Measurements from ENCODE around the gene WDR36.

WDR36 gene

GRCh38 chr5:111092062-111092853 lies at the start of gene WDR36:
TSS of gene WDR36 (plus strand) at chr5:111092348. CDS start at chr5:111092457, 109 bp downstream.
- peak; percentile 77 for DNase-seq

GRCh38 chr5:111043712-111044506 lies 48.2 kb upstream of the WDR36 start:
- no peak for DNase-seq

GRCh38 chr5:111058064-111058463 lies 34.1 kb upstream of the WDR36 start:
- DNase-seq: no peak

GRCh38 chr5:111060169-111060568 lies 32.0 kb upstream of the WDR36 start:
- DNase-seq: no peak

GRCh38 chr5:111061618-111062017 lies 30.5 kb upstream of the WDR36 start:
- no peak for DNase-seq

GRCh38 chr5:111063709-111064322 lies 28.3 kb upstream of the WDR36 start:
- no peak for DNase-seq

- no peak for DNase-seq
Observed at GRCh38 chr5:111066261-111066938, 25.7 kb upstream of the WDR36 start.

GRCh38 chr5:111068213-111068612 lies 23.9 kb upstream of the WDR36 start:
- DNase-seq: no peak

GRCh38 chr5:111069839-111070238 lies 22.3 kb upstream of the WDR36 start:
- DNase-seq: no peak

GRCh38 chr5:111070272-111071134 lies 21.6 kb upstream of the WDR36 start:
- DNase-seq: no peak

- DNase-seq: no peak
Observed at GRCh38 chr5:111071413-111071812, 20.7 kb upstream of the WDR36 start, which contains the start of gene TSLP. TSS of gene TSLP (plus strand) at chr5:111071713. CDS start at chr5:111071891, 178 bp downstream.

- DNase-seq: peak; percentile 30
Observed at GRCh38 chr5:111072949-111073682, 19.0 kb upstream of the WDR36 start.

GRCh38 chr5:111074244-111074643 lies 17.9 kb upstream of the WDR36 start:
- no peak for DNase-seq

- no peak for DNase-seq
Observed at GRCh38 chr5:111075520-111075919, 16.6 kb upstream of the WDR36 start.

GRCh38 chr5:111076091-111076490 lies 16.1 kb upstream of the WDR36 start:
- no peak for DNase-seq

GRCh38 chr5:111077678-111078077 lies 14.5 kb upstream of the WDR36 start:
- no peak for DNase-seq

- no peak for DNase-seq
Observed at GRCh38 chr5:111079846-111080245, 12.3 kb upstream of the WDR36 start.

GRCh38 chr5:111083323-111083722 lies 8.8 kb upstream of the WDR36 start:
- DNase-seq: no peak

- no peak for DNase-seq
Observed at GRCh38 chr5:111095982-111096381, 3.8 kb downstream of the WDR36 start.

- DNase-seq: no peak
Observed at GRCh38 chr5:111099058-111099778, 7.1 kb downstream of the WDR36 start.
